Nasal cavity respiratory epithelium epithelial cell of viscerocranial mucosa (primary cell): ENCODE data around the gene MANSC1. TPM values are rescaled to one million over a fixed set of nuclear protein-coding genes. Genes with fewer than 3 reads are reported as not detected.

Experiments
- total RNA-seq: library from RNA; depleted of rRNA; stranded (reverse); fragments of >200 nt; gene quantifications from 2 replicates; pipeline ENCODE4 v1.2.3, GENCODE V29; 2014

The MANSC1 gene
- total RNA-seq: 1.2 and 2.7 TPM in 2 replicates

DNA sequence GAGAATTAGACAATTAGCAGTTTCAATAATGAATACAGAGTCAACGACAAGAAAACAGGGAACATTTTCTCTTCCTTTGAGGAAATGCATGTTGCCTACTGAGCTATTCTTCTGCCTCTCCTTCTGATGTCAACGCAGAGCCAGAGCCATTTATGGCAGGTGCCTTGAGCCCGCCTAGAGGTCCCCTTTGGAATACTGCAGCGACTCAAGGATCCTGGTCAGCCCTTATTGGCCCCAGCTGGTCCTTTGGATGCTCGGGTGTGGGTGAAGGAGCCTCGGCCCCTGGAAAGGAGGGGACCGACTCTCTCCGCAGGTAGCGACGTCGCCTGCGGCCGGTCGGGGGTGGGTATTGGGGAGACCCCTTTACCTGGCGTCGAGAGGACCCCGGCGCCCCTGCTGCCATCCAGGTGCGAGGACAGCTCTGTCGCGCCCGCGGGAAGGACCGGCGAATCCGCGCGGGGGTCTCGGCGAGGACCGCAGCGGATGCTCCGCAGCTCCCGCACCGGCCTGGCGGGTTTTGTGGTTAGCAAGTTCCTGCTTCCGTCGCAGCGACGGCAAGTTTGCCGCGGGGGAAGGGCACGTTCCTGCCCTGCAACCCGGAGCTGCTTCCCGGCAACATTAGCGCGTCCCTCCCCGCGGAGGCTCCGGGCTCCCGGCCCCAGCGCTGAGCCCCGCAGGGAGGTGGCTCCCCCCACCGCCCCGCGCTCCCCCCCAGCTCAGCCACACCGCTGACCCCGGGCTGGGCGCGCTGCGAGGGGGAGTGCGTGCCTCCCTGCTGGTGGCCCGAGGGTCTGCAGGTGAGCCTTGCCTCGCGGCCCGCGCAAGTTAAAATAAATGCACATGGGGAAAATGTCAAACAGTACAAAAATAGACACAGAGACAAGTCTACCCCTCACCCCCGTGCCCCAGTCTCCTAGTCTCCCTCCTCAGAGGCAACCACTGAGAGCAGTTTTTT, at the start of gene MANSC1:
MANSC1 (minus strand) TSS at position 532 of the 955 bp plus-strand sequence. CDS start 6,928 bp downstream, outside the sequence.

DNA sequence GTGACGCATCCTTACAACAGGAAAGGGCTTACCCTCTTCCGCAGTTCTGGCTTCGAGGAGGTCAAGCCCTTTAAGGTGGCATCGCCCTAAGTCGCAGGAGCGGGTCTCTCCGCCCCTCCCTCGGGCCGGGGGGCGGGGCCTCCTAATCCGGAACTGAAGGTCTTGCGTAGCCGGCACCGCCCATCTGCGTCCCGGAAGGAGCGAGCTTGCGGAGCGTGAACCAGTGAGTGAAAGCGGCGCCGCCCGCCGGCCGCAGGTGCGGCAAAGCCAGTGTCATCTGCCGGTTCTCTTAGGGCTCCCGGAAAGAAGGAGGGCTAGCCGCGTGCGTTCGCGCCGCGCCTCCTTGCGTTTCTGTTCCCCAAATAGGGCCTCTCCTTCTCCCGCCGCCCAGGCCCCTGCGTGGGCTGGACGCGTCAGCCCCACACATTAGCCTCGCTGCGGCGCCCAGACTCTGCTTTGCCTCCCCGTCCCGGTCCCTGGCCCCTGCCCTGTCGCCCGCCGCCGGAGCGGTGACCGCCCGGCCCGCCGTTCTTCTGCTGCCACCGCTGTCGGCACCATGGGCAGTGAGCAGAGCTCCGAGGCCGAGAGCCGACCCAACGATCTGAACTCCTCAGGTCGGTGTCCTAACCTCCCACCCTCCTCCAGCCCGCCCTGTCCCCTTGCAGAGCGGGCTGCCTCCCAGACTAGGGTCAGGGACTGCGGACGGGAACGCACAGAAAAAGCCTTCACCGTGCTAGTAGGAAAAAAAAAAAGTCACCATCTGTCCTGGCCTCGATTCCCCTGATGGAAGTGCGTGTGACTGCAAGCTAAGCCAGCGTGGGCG, 7.1 kb upstream of the MANSC1 start, which contains the start of gene BORCS5:
BORCS5 (plus strand) TSS at position 183 of the 823 bp plus-strand sequence; CDS start at position 557, 374 bp downstream.

Other genes with a start within 250 kb of the MANSC1 start
- 30.1 and 36.3 TPM in 2 replicates for gene LRP6, start 83.2 kb downstream of the MANSC1 start, total RNA-seq
- 8.2 and 14.9 TPM in 2 replicates for gene BORCS5, start 6.8 kb upstream of the MANSC1 start, total RNA-seq
- 17.4 and 25.6 TPM in 2 replicates for gene DUSP16, start 212.6 kb upstream of the MANSC1 start, total RNA-seq